Psoas muscle (tissue), 8 donors: Measurements from ENCODE around the gene TELO2. TPM values are rescaled to one million over a fixed set of nuclear protein-coding genes. Genes with fewer than 3 reads are reported as not detected.

Experiments used
- ATAC-seq, 4 donors: fragments of 200-7000 bp; cut with Tn5 transposase; one replicate each; pipeline ENCODE4 v1.9.1; 2020; ENCODE audit warnings: moderate library complexity in 3 of 4, mild to moderate bottlenecking in 2 of 4
- DNase-seq, 2 donors: peaks; one replicate each; pipeline ENCODE4 v3.0.0-alpha.2; 2020
- H3K27ac ChIP-seq: fragments of 200-600 bp; one replicate; pipeline ENCODE4 v1.8.0; 2022
- H3K27me3 ChIP-seq, 3 donors: fragments of 200-600 bp in 1 of 3; one replicate each; pipeline versions ENCODE4 v1.6.1 to v1.8.0; 2013 to 2022; ENCODE audit warnings: low read length in 2 of 3, mild to moderate bottlenecking in 2 of 3, moderate library complexity in 1 of 3; ENCODE audit not compliant: insufficient read depth in 3 of 3
- H3K36me3 ChIP-seq, 2 donors: fragments of 200-600 bp in 1 of 2; one replicate each; pipeline versions ENCODE4 v1.6.1 to v1.8.0; 2013 to 2022; ENCODE audit warnings: low read depth in 1 of 2, mild to moderate bottlenecking in 1 of 2, moderate library complexity in 1 of 2; ENCODE audit not compliant: insufficient read depth in 1 of 2
- H3K4me1 ChIP-seq: fragments of 200-600 bp; one replicate; pipeline ENCODE4 v1.8.0; 2022
- H3K4me3 ChIP-seq: fragments of 200-600 bp; one replicate; pipeline ENCODE4 v1.8.0; 2022; ENCODE audit warnings: mild to moderate bottlenecking
- H3K9me3 ChIP-seq: fragments of 200-600 bp; one replicate; pipeline ENCODE4 v1.8.0; 2022
- WGBS, 3 donors: extraction: QIAGEN DNeasy Blood & Tissue Kit; methylation state at CpG; one replicate each; pipeline versions ENCODE4 v1.1.6 to v1.1.7; 2013; 5-methylcytosine and 5-hydroxymethylcytosine counted together
- intact Hi-C, 2 donors: fragments of 100-400 bp; cut with DNase I; formaldehyde crosslinking; loops; one replicate each; pipeline versions ENCODE4 v1.11.0 to v1.14.2; 2022
- polyA plus RNA-seq, 3 donors: library from polyadenylated mRNA; stranded (reverse); fragments of 200-250 nt; gene quantifications; one replicate each; pipeline ENCODE4 v1.2.3, GENCODE V29; 2013
- total RNA-seq, 4 donors: library from RNA; stranded (reverse); fragmentation: NEBNext Ultra II Directional in 2 of 4; extraction: Animal tissue kit (Norgen Biotek cat#: 25700) in 2 of 4; gene quantifications; one replicate each; pipeline versions ENCODE4 v1.2.1 to v1.2.4, GENCODE V29; 2021 to 2023
- TF ChIP-seq, protein P1 (sequence below): fragments of 200-600 bp; IDR thresholded peaks from one replicate; pipeline ENCODE4 v1.8.0; 2022; ENCODE audit warnings: antibody characterized with exemption
- donor health status: healthy with polysubstance abuse.
- donor health status: DM: no; HTN: no; CAD: no; lungs with moderate emphysema.
- donor health status: Bipolar disorder and iron deficiency.
- donor health status: healthy.
- donor health status: DM: yes; HTN: yes; CAD: no.
- donor health status: DM: no; HTN: no; CAD: no.
- donor health status: DM: no; HTN: no; CAD: no.
- donor health status: DM: yes; HTN: yes; CAD: no.

The TELO2 gene
- total and polyA plus RNA-seq, 7 donors: 11.6 to 23.8 (median 17.4) TPM

DNA sequence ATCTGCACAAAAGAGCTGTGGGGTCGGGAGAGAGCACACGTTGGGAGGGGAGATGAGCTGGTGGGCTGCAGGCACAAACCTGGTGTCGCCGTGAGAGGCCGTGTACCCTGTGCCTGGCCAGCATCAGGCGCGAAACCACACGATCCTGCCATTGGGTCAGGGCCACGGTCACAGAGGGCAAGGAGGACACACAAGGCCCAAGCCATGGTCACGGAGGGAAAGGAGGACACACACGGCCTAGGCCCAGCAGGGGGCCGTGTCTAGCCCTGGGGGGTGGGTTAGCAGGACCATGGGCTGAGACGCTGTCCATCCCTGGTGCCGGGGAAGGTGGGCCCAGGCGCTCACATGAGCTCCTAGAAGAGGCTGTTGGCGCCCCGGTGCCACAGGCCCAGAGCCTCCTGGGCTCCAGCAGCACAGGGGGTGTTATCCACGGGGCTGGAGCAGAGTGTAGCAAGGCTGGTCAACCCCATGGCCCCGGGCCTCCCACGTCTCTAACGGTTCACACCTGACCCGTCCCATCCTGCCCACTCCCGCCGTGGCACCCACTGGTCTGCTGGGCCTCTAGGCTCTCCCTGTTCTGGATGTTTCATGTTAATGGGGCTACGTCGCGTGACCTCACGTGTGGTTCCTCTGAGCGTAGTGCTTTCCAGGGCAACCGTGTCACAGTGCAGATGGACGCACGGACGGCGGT is 41.3 kb upstream of the TELO2 start:
- H3K36me3 ChIP-seq: peaks cover 2 to 97% of the 10 kb centered on the region in 2 donors
- TF ChIP-seq, protein P1, sequence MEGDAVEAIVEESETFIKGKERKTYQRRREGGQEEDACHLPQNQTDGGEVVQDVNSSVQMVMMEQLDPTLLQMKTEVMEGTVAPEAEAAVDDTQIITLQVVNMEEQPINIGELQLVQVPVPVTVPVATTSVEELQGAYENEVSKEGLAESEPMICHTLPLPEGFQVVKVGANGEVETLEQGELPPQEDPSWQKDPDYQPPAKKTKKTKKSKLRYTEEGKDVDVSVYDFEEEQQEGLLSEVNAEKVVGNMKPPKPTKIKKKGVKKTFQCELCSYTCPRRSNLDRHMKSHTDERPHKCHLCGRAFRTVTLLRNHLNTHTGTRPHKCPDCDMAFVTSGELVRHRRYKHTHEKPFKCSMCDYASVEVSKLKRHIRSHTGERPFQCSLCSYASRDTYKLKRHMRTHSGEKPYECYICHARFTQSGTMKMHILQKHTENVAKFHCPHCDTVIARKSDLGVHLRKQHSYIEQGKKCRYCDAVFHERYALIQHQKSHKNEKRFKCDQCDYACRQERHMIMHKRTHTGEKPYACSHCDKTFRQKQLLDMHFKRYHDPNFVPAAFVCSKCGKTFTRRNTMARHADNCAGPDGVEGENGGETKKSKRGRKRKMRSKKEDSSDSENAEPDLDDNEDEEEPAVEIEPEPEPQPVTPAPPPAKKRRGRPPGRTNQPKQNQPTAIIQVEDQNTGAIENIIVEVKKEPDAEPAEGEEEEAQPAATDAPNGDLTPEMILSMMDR: no peak
- ATAC-seq (no peak), DNase-seq (no peak)
- 90 to 95% (median 94%) methylated on average over 33 to 34 of the region's 34 CpGs for WGBS, 3 donors
- no peaks in the 10 kb centered on the region for H3K27me3 ChIP-seq
- H3K27ac ChIP-seq: no peak overlapping the region
- H3K9me3 ChIP-seq: no peaks in the 10 kb centered on the region
- no peaks in the 10 kb centered on the region for H3K4me1 ChIP-seq
- H3K4me3 ChIP-seq: no peak overlapping the region
- intact Hi-C loops: no loop called here

DNA sequence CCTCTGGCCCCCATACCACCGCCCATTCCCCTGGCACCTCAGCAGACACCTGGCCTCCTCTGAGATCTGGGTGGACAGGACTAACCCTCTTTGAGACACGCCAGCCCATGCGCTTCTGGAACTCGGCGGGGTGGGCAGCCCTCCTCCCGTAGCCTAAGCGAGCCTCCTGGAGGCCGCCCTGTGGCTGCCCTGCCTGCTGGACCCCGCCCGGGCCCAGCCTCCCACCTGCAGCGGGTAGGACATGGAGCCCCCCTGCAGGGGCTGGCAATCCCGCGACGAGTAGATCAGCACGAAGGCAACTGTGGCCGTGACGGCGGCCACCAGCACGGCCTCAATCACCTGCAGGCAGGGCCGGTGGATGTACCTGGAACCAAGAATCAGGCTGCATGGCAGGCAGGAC is 40.6 kb upstream of the TELO2 start:
- H3K36me3 ChIP-seq: peaks cover 2 to 99% of the 10 kb centered on the region in 2 donors
- no peak for ATAC-seq
- no peak for DNase-seq

DNA sequence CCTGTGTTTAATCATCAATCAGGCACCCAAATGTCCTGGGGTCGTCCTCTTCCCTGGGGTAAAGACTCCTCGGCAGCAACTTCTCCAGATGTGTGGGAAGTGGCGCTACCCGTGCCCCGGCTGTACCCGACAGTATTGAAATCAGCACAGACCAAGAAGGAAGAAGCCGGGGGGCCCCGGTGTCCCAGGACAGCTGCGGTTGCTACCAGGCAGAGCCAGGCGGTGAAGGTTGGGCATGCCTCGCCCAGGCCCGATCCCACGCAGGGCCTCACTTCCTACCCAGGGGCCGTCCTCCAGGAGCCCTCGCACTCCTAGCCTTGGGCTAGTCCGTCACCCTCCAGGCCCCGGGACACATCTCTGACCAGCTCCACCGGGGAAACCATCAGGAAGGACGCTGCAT is 39.8 kb upstream of the TELO2 start:
- WGBS, 3 donors: 93 to 95% (median 94%) methylated on average over 17 to 19 of the region's 19 CpGs
- intact Hi-C loops: no loop called here
- DNase-seq (no peak), ATAC-seq (no peak)
- peaks cover 2 to 99% of the 10 kb centered on the region in 2 donors for H3K36me3 ChIP-seq
- TF ChIP-seq, protein P1: no peak
- no peak overlapping the region for H3K4me3 ChIP-seq
- H3K9me3 ChIP-seq: no peaks in the 10 kb centered on the region
- no peaks in the 10 kb centered on the region for H3K4me1 ChIP-seq
- H3K27ac ChIP-seq: no peak overlapping the region
- H3K27me3 ChIP-seq: no peaks in the 10 kb centered on the region

More for the DNA sequence above, 40.6 kb upstream of the TELO2 start:
- intact Hi-C loops: no loop called here
- no peaks in the 10 kb centered on the region for H3K4me1 ChIP-seq
- no peaks in the 10 kb centered on the region for H3K27me3 ChIP-seq
- TF ChIP-seq, protein P1: no peak
- H3K9me3 ChIP-seq: no peaks in the 10 kb centered on the region
- 93 to 95% (median 94%) methylated on average over 20 of the region's 20 CpGs for WGBS, 3 donors
- no peak overlapping the region for H3K4me3 ChIP-seq
- no peak overlapping the region for H3K27ac ChIP-seq

DNA sequence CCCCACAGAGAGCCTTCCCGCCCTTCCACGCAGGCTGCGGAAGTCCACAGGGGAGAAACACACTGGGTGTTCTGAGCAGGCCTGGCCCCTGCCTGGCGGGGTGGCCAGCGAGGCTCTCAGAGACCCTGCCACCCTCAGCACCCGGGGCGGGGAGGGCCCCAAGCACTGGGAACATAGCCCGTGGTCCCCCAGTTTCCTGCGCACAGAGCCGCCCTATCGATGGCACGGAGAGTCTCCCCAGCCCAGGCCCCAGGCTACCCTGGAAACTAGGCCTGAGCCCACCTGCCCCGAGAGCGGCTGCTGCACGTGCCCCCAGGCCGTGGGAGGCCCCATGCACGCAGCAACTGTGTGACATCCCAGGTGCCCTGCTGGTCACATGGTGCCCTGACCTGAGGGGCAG is 38.6 kb upstream of the TELO2 start:
- Histone ChIP-seq H3K36me3 (peaks cover 2 to 93% of the 10 kb centered on the region in 2 donors), H3K4me1 (no peaks in the 10 kb centered on the region), H3K9me3 (no peaks in the 10 kb centered on the region), H3K27me3 (no peaks in the 10 kb centered on the region), H3K27ac (no peak overlapping the region), H3K4me3 (no peak overlapping the region)
- ATAC-seq (no peak), DNase-seq (no peak)
- TF ChIP-seq, protein P1: no peak
- intact Hi-C loops: no loop called here
- WGBS, 3 donors: 90 to 92% (median 92%) methylated on average over 14 to 17 of the region's 17 CpGs
